NCI-H2171 (cell line): ENCODE data around the gene KPNA1.
"Not testable (repeated sequence)": the region's sequence is repeated elsewhere in the genome, so short reads cannot be mapped to it uniquely, and the experiment has no call there.

ENCODE experiments used
- DNase-seq: peaks from one replicate; lab custom pipeline; 2025; lab: John Stamatoyannopoulos, UW

KPNA1 gene

DNA sequence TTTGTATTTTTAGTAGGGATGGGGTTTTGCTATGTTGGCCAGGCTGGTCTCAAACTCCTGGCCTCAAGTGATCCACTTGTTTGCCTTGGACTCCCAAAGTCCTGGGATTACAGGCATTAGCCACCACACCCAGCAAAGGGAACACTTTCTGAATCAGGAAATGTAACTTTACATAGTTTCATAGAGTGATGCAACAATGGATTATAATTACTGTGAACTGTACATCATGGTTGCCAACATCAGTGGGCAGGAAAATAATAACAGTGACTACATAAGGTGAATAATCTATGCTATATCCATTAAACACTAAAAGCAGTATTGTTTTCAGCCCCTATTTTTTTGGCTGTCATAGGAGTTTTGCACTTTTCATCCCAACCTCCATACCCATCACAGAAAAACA is 5.0 kb upstream of the KPNA1 start:
- DNase-seq, result no peak

DNA sequence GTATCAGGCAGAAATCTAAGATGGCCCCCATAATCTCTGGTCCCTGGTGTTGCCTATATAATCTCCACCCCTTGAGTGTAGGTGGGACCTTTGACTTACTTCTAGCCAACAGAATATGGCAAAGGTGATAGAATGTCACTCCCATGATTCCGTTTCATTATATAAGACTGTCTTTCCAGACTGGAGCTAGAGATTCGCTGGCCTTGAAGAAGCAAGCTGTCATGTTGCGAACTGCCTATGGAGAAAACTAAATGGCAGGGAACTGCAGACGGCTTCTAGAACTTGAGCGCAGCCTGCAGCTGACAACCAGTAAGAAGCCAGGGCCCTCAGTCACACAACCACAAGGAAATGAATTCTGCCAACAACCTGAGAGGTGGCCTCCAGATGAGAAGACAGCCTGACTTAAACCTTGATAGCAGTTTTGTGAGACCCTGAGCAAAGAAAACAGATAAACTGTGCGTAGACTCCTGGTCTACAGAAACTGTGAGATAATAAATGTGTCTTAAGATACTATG is 2.2 kb upstream of the KPNA1 start:
- no peak for DNase-seq

DNA sequence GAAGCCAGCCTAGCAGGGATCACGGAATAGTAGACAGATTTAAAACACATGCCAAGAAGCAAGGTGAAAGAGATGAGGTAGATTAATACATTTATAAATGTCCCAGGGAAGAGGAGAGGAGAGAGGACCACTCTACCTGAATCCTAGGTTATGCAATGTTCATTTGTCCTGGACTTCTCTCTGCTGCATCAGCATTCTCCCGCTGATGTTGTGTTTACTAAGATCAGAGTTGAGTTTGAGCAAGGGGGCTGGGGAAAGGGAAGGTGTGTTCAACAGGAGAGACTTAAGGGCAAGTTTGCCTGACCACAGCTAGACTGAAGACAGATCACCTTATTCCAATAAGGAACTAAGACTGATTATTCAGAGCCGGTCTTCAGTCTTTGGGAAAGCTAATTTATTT is 1.1 kb upstream of the KPNA1 start:
- DNase-seq, result no peak

DNA sequence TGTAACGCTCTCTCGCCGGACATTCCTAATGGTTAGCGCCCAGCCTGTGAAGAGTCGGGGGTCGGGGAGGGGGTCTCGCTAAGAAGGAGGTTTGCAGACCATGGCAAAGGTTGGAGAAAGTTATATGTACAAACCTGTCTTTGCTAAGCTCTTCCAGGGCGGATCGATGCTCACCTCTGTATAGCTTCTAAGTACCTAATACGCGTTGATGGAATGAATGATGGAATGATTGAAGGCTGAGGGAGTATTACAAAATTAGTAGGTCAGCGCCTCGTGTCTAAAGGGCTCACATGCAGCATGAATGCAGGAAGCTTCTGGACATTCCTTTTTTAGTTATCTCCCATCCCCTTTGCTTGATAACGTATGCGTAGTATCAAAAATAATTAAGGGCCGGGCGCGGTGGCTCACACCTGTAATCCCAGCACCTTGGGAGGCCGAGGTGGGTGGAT is 305 bp upstream of the KPNA1 start:
- no peak for DNase-seq

DNA sequence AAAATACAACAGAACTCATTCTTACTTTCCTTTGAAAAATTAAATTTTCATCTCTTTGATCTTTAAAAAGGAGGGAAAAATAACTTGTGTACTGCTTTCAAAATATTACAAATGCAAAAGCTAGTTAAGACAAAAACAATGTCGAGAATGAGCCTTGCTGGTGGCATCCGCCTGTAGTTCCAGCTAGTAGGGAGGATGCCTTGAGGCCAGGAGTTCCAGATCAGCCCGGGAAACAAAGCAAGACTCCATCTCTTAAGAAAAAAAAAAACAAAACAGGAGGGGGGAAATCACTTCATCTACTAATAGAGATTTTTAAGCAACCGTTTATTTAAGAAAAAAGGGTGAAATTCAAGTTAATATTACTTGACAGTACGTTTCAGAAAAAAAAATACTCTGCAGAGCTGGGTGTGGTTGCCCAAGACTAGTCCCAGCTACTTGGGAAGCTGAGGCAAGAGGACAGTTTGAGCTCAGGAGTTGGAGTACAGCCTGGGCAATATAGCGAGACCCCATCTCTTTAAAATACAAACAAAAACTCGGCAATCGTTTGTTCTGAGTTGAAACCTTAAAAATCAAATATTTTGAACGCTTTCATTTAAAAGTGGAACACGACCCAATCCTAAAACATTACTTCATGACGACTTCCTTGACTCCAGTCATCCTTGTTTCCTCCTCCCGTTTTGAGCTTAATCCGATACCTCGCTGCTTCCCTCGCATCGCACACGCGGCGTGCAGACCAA is 1.2 kb downstream of the KPNA1 start:
- no peak for DNase-seq

DNA sequence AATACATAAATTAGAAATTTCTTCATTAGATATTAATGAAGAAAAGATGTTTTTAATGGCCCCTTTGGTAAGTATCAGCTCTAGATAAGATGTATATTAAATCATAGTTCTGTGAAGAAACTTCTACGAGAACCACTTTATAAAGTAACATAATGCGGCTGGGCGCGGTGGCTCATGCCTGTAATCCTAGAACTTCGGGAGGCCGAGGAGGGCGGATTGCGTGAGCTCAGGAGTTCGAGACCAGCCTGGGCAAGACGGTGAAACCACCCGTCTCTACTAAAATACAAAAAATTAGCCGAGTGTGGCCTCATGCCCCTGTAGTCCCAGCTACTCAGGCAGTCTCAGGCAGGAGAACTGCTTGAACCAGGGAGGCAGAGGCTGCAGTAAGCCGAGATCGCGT is 2.5 kb downstream of the KPNA1 start:
- no peak for DNase-seq

DNA sequence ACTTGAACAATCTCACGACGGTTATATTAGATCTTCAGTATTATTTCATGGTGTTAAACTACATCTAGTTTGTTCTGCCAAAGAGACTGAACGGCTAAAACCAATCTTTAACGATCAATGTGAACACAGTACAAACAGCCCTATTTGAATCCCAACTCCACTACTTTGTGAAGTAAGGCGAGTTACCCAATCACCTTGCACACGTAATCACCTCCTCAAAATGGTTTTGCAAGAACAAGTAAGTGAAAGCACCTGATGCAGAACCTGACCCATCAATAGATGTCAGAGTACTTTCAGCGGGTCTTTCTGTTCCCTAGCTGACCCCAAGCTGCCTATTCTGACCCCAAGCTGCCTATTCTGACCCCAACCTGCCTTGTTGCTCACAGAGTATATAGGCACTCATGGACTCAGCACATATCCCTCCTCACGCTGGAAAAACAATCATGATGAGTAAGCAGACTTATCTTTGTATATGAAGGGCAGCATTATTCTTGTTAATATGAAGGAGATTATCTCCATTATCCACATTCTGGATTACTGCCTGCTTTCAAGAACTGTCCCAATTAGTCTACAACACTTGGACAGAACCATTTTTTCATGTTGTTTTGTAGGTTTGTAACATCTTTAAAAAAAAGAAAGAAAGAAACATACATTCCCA is 3.7 kb downstream of the KPNA1 start:
- DNase-seq, result no peak

DNA sequence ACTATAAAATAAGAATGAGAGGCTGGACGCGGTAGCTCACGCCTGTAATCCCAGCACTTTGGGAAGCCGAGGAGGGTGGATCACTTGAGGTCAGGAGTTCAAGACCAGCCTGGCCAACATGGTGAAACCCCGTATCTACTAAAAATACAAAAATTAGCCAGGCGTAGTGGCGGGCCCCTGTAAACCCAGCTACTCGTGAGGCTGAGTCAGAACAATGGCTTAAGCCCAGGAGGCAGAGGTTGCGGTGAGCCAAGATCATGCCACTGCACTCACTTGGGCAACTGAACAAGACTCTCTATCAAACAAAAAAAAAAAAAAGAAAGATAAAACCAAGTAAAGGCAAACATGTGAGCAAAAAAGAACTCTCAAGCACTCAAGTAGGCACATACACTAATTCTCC is 5.8 kb downstream of the KPNA1 start:
- not testable (repeated sequence) for DNase-seq

DNA sequence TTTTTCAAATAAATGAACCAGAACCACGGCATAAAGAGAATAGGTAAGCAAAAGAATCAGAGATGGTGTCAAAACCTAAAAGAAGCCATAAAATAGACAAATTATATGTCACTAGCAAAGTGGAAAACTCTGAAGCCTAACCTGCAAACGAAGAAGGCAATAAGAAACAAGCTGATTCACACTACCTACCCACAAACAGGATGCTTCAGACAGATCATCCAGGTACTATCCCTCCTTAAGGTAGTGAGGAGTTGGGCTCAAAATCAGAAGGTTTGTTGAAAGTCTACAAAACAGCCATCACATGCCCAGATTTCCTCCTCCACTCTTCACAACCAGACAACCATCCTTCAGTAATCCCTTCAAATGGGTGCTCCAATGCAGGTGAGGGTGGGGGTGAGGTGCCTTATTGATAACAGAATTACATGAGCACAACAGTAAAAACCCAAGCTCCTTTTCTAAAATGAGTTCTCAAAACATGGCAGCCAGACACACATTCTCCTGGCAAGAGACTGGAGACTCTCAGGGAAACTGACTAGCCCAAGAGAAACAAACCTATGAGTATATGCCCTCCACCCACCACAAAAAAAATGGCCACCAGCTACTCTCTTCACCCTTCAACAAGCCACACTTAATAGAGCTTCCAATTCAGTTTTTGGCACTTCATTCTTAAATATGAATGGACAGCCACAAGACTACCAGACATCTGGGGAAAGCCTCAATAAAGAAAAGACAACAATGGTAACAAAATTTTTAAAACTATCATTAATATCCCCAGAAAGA is 6.4 kb downstream of the KPNA1 start:
- DNase-seq, result no peak

DNA sequence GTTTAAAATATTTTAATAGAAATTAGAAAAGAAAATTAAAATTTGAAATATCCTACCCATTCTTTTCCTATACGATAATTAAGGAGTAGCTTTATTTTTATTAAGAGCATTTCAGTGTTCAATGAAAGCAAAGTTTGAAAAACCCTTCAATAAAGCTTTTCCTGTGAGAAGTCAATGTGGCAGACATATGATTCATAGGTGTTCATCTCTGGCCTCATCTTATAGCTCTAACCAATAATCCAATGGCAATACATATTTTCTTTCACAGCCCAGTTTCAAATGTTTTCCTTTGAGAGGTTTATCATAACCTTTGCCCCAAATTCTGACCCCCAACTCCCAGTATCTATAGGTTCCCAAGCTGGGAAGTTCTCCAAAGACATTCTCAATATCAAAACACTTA is 8.3 kb downstream of the KPNA1 start:
- no peak for DNase-seq

DNA sequence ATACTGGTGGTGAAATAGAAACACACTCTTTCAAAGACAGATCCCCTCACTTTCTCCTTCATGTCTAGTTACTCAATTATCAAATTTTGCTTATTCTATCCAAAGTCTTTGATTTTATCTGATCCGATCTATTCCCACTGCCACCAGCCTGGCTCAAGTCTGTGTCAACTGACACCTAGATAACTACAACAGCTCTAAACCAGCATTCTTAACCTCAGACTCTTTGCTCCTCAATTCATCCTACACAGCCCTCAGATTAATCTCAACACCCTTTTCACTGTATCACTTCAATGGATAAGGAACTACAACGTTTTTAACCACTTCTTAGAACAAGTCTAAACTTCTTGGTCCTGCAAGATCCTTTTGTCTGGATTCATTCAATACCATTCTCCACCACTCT is 9.1 kb downstream of the KPNA1 start:
- DNase-seq, result no peak

DNA sequence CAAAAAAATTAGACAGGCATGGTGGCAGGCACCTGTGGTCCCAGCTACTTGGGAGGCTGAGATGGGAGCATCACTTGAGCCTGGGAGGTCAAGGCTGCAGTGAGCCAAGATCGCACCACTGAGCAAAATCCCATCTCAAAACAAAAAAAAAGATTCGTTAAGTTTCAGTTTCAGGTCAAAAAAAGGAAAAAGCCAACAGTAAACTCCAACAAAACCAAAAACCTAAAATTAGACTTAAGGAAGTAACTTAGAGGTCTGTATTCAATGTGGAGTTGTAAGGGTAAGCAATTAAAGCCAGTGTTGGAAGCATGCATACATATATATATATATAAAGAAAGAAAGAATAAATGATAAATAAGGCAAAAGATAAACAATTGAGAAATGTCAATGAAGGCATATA is 11.8 kb downstream of the KPNA1 start:
- no peak for DNase-seq

DNA sequence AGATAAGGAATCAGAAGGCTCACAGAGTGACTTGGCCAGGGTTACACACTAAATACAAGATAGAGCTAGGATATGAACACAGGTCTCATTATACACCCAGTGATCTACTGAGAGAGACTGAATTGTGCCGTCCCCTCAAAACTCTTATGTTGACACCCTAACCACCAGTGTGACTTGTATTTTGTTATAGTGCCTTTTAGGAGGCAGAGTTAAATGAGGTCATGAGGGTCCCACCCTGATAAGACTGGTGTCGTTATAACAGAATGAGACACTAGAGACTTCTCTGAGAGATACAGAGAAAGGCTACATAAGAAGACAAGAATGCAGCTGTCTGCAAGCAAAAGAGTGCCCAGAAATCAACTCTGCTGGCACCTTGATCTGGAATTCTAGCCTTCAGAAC is 12.6 kb downstream of the KPNA1 start:
- no peak for DNase-seq

DNA sequence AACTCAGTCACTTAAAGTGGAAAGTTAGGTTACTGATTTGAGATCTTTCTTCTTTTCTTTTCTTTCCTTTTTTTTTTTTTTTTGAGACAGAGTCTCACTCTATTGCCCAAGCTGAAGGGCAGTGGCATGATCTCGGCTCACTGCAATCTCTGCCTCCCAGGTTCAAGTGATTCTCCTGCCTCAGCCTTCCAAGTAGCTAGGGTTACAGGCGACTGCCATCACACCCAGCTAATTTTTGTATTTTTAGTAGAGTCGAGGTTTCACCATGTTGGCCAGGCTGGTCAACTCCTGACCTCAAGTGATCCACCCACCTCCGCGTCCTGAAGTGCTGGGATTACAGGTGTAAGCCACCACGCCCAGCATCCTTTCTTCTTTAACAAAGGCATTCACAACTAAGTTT is 13.8 kb downstream of the KPNA1 start:
- not testable (repeated sequence) for DNase-seq

DNA sequence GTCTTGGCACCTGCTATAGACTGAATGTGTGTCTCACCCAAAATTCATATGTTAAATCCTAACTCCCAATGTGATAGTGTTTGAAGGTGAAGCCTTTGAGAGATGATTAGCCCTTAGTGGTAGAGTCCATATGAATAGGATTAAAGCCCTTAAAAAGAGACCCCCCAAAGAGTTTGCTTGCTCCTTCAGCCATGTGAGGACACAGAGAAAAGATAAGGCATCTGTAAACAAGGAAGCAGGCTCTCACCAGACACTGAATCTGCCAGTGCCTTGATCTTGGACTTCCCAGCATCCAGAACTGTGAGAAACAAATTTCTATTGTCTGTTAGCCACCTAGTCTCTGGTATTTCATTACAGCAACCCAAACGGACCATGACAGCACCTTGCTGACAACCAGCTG is 16.6 kb downstream of the KPNA1 start:
- DNase-seq, result no peak

DNA sequence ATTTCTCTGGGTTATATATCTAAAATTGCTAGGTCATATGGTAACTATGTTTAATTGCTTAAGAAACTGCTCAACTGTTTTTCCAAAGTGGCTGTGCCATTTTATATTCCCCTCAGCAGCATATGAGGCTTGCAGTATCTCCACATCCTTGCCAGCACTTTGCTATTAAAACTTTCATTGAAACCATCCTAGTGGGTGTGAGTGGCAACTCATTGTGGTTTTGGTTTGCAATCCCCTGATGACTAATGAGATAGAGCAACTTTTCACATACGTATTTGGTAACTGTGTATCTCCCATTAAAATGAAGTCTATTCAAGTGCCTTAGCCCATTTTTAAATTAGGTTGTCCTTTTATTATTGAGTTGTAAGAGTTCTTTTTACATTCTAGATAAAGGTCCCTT is 17.3 kb downstream of the KPNA1 start:
- no peak for DNase-seq

DNA sequence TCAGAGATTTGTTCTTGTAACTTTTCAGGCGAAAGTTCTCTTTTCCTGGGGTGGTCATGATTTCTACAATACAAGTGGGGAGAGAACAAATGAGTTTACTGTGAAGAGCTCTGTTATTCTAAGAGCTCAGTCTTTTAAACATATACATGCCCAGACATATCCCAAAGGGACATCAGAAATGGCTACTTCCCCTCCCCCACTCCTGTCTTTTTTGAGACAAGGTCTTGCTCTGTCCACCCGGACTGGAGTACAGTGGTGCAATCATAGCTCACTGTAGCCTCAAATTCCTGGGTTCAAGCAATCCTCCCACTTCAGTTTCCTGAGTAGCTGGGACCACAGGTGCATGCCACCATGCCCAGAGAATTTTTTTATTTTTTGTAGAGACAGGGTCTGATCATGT is 18.2 kb downstream of the KPNA1 start:
- DNase-seq, result no peak

DNA sequence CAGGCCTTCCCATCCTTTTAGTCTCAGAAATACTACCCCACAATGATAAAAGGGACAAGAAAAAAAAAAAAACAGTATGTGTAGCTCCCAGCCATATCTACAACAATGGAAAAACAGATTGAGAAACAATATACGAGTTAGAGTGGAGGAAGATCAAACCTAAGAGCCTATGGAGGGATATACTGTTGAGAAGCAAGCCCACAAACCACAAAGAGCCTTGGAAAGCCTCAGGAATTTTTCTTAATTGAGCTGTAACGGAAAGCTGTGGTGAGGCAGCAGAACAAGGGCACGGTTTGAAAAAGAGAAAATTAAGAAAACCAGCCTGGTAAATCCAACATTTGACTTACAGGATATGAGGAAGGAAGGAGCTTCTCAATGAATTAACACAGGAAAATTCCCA is 21.4 kb downstream of the KPNA1 start:
- no peak for DNase-seq

DNA sequence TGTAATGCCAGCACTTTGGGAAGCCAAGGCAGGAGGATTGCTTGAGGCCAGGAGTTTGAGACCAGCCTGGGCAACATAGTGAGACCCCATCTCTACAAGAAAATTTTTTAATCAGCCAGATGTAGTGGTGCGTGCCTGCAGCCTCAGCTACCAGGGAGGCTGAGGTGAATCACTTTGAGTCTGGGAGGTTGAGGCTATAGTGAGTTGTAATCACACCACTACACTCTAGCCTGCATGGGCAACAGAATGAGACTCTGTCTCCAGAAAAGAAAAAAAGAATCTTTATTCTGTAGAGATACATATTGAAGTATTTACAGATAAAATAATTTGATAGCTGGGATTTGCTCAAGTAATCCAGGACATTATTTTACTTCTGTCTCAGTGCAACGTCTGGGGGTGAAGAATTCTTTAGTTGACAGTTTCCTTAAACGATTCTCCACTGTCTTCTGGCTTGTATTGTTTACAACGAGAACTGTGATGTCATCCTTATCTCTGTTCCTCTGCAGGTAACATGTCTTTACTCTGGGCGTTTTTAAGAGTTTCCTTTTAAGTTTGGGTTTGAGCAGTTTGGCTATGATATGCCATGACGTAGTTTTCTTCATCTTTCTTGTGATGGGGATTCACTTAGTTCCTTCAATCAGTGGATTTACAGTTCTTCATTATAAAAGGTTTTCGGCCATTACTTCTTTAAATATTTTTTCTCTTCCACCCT is 26.3 kb downstream of the KPNA1 start:
- no peak for DNase-seq

DNA sequence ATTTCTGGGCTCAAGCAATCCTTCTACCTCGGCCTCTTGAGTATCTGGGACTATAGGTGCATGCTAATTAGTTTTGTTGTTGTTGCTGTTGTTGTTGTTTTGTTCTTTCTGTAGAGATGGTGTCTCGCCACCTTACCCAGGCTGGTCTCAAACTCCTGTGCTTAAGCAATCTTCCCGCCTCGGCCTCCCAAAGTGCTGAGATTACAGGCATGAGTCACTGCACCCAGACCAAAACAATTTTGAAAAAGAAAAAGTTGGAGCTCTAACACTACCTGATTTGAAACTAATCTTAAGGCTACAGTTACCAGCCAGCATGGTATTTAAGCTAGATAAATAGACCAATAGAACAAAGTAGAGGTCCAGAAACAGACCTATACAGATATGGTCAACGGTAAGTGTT is 29.8 kb downstream of the KPNA1 start:
- DNase-seq, result no peak

DNA sequence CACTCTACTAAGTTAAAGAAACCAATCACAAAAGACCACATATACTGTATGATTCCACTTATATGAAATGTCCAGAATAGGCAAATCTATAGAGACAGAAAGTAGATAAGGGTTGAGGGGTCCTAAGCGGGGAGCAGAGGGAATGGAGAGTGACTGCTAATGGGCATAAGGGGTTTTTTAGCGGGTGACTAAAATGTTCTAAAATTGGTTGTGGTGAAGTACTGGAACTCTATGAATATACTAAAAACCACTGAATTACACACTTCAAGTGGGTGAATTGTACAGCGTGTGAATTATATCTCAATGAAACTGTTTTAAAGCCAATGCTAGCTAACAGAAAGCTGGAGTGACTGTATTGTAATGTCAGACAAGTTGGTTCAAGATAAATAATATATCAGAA is 33.3 kb downstream of the KPNA1 start:
- no peak for DNase-seq

DNA sequence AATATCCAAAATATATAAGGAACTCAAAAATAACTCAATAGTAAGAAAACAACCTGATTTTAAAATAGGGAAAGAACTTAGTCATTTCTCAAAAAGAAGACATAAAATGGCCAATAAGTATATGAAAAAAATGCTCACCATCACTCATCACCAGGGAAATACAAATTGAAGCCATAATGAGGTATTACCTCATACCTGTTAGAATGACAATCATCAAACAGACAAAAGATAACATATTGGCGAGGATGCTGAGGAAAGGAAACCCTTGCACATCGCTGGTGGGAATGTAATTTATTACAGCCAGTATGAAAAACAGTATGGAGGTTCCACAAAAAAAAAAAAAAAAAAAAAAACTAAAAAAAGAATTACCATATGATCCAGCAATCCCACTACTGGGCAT is 38.2 kb downstream of the KPNA1 start:
- no peak for DNase-seq
